Heart right ventricle (tissue), 16 donors: Measurements from ENCODE around the gene WDR90. TPM values are rescaled to one million over a fixed set of nuclear protein-coding genes. Genes with fewer than 3 reads are reported as not detected.

ENCODE experiments used
- ATAC-seq, 8 donors: fragments of 200-7000 bp; cut with Tn5 transposase; one replicate each; pipeline ENCODE4 v1.9.1; 2020; ENCODE audit warnings: mild to moderate bottlenecking in 8 of 8, moderate library complexity in 8 of 8, moderate number of reproducible peaks in 1 of 8
- DNase-seq, 2 donors: peaks; one replicate each; pipeline ENCODE4 v3.0.0-alpha.2; 2020
- H3K27ac ChIP-seq, 10 donors: fragments of 200-600 bp; sonication (generic) in 2 of 10; one replicate each; pipeline versions ENCODE4 v1.5.0 to v1.8.0; 2020 to 2022; ENCODE audit warnings: mild to moderate bottlenecking in 3 of 10
- H3K27me3 ChIP-seq, 7 donors: fragments of 200-600 bp; one replicate each; pipeline ENCODE4 v1.8.0; 2021 to 2022; ENCODE audit warnings: mild to moderate bottlenecking in 2 of 7
- H3K36me3 ChIP-seq, 9 donors: fragments of 200-600 bp; sonication (generic) in 1 of 9; one replicate each; pipeline versions ENCODE4 v1.5.0 to v1.8.0; 2020 to 2022; ENCODE audit warnings: mild to moderate bottlenecking in 2 of 9
- H3K4me1 ChIP-seq, 9 donors: fragments of 200-600 bp; sonication (generic) in 1 of 9; one replicate each; pipeline versions ENCODE4 v1.5.0 to v1.8.0; 2020 to 2022; ENCODE audit warnings: mild to moderate bottlenecking in 4 of 9
- H3K4me3 ChIP-seq, 10 donors: fragments of 200-600 bp; sonication (generic) in 2 of 10; one replicate each; pipeline versions ENCODE4 v1.5.0 to v1.8.0; 2020 to 2022; ENCODE audit warnings: mild to moderate bottlenecking in 7 of 10, moderate library complexity in 2 of 10
- H3K9me3 ChIP-seq, 11 donors: fragments of 200-600 bp in 10 of 11; sonication (generic) in 2 of 11; one replicate each; pipeline versions ENCODE4 v1.5.0 to v1.8.0; 2013 to 2022; ENCODE audit warnings: mild to moderate bottlenecking in 2 of 11, control low read depth in 1 of 11, moderate library complexity in 1 of 11
- WGBS, 2 donors: extraction: QIAGEN DNeasy Blood & Tissue Kit; methylation state at CpG; one replicate each; pipeline ENCODE4 v1.1.7; 2013; ENCODE audit warnings: inconsistent platforms in 1 of 2; 5-methylcytosine and 5-hydroxymethylcytosine counted together
- intact Hi-C, 10 donors: fragments of 100-400 bp; cut with DNase I; formaldehyde crosslinking; loops; one replicate each; pipeline versions ENCODE4 v1.11.1 to v1.14.2; 2022
- polyA plus RNA-seq, 2 donors: library from polyadenylated mRNA; stranded (reverse); fragments of 200-250 nt; gene quantifications; one replicate each; pipeline ENCODE4 v1.2.3, GENCODE V29; 2013
- total RNA-seq, 10 donors: library from RNA; stranded (reverse); fragmentation: NEBNext Ultra II Directional in 3 of 10; extraction: Animal tissue kit (Norgen Biotek cat#: 25700) in 3 of 10; gene quantifications; one replicate each; pipeline versions ENCODE4 v1.2.1 to v1.2.4, GENCODE V29; 2021 to 2023
- TF ChIP-seq, protein P1 (sequence below), 9 donors: fragments of 200-600 bp; sonication (generic) in 2 of 9; IDR thresholded peaks; one replicate each; pipeline versions ENCODE4 v1.5.0 to v1.8.0; 2021 to 2022; ENCODE audit warnings: antibody characterized with exemption in 9 of 9, mild to moderate bottlenecking in 5 of 9, moderate library complexity in 1 of 9
- donor health status: Arrhythmogenic right ventricular cardiomyopathy.
- donor health status: ischemic (EF 13 %, LVEDD 7.1; RV severe dilation, severe dysfunction).
- donor health status: healthy with polysubstance abuse.
- donor health status: DM: no; HTN: yes; CAD: no.
- donor health status: DM: no; HTN: no; CAD: no.
- donor health status: ischemic (EF 25% LVEDD 6.9; RV normal size, moderate dysfunction).
- donor health status: ischemic (EF 25% LVEDD 5.7; RV mildly dilated, moderate dysfunction).
- donor health status: healthy.
- donor health status: DM: yes; HTN: yes; CAD: no.
- donor health status: Ischemic cardiomyopathy.
- donor health status: ischemic (EF 35%, LVEDD 5.7; RV mildly dilated, moderate dysfunction).
- donor health status: nonischemic (EF 11% LVEDD 7.7; RV severe dilation, severe dysfunction).
- donor health status: DM: yes; HTN: yes; CAD: no.
- donor health status: PGD.
- donor health status: ischemic (EF 29% LVEDD 5.4; RV normal size, mild dysfunction).
- donor health status: nonischemic (EF 23%, LVEDD 6.1; RV moderate dilation, normal function).

The WDR90 gene
- total and polyA plus RNA-seq, 12 donors = 7.1 to 23.8 (median 9.9) TPM

DNA sequence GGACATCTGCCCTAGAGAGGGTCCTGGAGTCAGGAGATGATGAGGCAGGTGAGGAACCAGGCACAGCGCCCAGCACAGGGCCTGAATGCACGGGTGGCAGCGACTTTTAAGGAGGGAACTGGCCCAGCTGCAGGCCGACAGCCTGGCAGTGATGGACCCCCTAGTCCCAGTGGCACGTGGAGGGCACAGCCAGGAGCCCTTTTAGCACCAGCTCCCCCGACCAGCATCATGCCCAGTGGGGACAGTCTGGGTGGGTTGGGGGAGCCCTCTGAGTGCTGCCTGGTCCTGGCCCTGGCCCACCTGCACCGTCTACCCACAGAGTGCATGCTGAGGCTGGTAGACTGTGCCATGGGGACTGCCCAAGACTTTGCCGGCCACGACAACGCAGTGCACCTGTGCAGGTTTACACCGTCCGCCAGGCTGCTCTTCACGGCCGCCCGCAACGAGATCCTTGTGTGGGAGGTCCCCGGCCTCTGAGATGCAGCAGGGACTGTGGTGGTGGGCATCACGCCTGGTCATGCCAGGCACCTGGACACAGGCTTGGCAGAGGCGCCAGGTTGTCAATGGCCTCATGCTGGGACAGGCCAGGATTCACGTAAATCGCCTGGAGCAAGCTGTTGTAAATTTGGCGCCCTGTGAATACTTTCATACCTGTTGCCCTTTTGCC lies 18.1 kb downstream of the WDR90 start:
- Histone ChIP-seq H3K27me3 (no peaks in the 10 kb centered on the region), H3K36me3 (peaks cover 0 to 33% (median 23%) of the 10 kb centered on the region in 9 donors), H3K4me1 (peaks cover 6 to 23% (median 17%) of the 10 kb centered on the region in 9 donors), H3K9me3 (no peaks in the 10 kb centered on the region), H3K27ac (peak overlapping the region in 9 of 10 donors; percentile 86 to 98 (median 92)), H3K4me3 (peak overlapping the region in 8 of 10 donors; percentile 84 to 100 (median 96))
- intact Hi-C loops = loop anchor here in 2 of 10 donors (10.0 kb wide), 1 partner anchor 82 kb away; no protein-coding TSS in a partner anchor
- WGBS, 2 donors = 86 to 88% methylated on average over 22 of the region's 22 CpGs
- ATAC-seq (peak in 2 of 8 donors; percentile 0 to 2), DNase-seq (no peak)
- TF ChIP-seq, protein P1, sequence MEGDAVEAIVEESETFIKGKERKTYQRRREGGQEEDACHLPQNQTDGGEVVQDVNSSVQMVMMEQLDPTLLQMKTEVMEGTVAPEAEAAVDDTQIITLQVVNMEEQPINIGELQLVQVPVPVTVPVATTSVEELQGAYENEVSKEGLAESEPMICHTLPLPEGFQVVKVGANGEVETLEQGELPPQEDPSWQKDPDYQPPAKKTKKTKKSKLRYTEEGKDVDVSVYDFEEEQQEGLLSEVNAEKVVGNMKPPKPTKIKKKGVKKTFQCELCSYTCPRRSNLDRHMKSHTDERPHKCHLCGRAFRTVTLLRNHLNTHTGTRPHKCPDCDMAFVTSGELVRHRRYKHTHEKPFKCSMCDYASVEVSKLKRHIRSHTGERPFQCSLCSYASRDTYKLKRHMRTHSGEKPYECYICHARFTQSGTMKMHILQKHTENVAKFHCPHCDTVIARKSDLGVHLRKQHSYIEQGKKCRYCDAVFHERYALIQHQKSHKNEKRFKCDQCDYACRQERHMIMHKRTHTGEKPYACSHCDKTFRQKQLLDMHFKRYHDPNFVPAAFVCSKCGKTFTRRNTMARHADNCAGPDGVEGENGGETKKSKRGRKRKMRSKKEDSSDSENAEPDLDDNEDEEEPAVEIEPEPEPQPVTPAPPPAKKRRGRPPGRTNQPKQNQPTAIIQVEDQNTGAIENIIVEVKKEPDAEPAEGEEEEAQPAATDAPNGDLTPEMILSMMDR (IDR thresholded peaks at IDR 0.05) = no peak

DNA sequence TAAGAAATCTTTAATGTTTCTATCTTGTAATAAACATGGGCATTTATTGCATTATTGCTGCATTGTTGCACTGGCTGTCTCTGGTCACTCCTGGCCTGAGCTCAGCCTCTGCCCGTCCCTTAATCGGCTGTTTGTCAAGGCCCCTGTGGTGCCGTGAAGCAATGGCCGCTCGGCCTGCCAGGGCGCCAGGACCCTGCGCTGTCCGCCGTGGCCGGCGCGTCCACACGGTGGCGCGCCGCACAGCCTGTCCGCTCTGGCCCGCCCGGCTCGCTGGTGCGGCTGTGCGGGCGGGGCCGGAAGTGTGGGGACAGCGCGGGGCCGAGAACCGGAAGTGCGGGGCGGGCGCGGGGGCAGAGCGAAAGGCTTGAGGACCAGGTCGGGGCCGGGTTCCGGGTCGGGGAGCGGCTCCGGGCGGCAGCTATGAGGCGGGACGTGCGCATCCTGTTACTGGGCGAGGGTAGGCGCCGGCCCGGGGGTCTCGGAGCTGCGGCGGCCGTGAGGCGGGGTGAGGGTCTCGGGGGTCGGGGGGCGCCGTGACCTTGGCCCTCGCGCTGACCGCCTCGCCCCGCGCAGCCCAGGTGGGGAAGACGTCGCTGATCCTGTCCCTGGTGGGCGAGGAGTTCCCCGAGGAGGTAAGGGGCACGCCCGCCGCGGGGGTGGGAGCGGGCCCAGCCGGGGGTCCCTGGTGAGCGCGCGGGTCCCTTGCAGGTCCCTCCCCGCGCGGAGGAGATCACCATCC lies 18.8 kb downstream of the WDR90 start, which contains the start of gene RHOT2:
Gene RHOT2 (plus strand): TSS at position 353 of the 739 bp plus-strand sequence. CDS start 68 bp downstream, at position 421.
- peaks cover 6 to 23% (median 17%) of the 10 kb centered on the region in 9 donors for H3K4me1 ChIP-seq

DNA sequence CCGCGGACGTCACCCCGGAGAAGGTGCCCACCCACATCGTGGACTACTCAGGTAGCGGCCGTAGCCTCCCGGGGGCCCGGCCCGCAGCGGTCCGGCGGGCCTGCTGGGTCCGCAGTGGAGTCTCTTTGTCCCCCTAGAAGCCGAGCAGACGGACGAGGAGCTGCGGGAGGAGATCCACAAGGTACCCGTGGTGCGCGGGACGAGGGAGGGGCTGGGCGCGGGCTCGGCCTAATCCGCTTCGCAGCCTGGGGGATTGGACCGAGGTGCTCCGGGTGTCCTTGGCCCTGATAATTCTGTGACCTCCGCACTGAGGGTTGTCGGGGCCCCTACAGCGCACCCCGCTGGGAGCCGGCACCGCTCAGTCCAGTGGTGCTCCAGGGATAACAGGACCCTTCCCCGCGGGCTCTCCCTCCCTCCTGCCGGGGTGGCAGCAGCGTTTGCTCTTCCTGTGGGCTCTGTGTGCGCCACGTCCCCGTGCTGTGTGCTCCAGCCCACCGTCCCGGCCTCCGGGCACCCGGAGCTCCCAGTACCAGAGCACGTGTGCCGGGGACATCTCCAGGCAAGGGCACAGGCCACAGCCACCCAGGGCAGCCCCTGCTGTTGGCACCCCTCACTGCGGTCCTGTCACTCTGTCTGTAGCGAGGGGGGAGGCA lies 19.5 kb downstream of the WDR90 start:
- peak overlapping the region; percentile 81 to 98 (median 91) for H3K27ac ChIP-seq
- 6% methylated on average over 46 to 50 of the region's 50 CpGs for WGBS, 2 donors
- intact Hi-C loops = loop anchor here in 2 of 10 donors (10.0 kb wide), 1 partner anchor 84 kb away; no protein-coding TSS in a partner anchor

More for the DNA sequence above, 18.8 kb downstream of the WDR90 start, which contains the start of gene RHOT2:
- DNase-seq (peak; percentile 93 to 94), ATAC-seq (peak; percentile 87 to 95 (median 92))
- 1% methylated on average over 61 to 78 of the region's 78 CpGs for whole genome bisulfite sequencing, 2 donors
- Histone ChIP-seq H3K4me3 (peak within 1 kb of the TSS; percentile 84 to 100 (median 96)), H3K9me3 (no peaks in the 10 kb centered on the region), H3K36me3 (peaks cover 0 to 40% (median 30%) of the 10 kb centered on the region in 9 donors), H3K27me3 (no peaks in the 10 kb centered on the region), H3K27ac (peak within 1 kb of the TSS; percentile 81 to 98 (median 91))
- intact Hi-C loops = loop anchor here in 2 of 10 donors (10.0 kb wide), 1 partner anchor 83 kb away; no protein-coding TSS in a partner anchor
- TF ChIP-seq, protein P1 (IDR thresholded peaks at IDR 0.05) = peak; percentile 81 to 98 (median 93)

More for the DNA sequence above, 19.5 kb downstream of the WDR90 start:
- H3K36me3 ChIP-seq = peaks cover 0 to 47% (median 35%) of the 10 kb centered on the region in 9 donors
- H3K4me3 ChIP-seq = peak overlapping the region; percentile 84 to 100 (median 96)
- peaks cover 6 to 23% (median 17%) of the 10 kb centered on the region in 9 donors for H3K4me1 ChIP-seq
- DNase-seq = no peak
- TF ChIP-seq, protein P1 (IDR thresholded peaks at IDR 0.05) = no peak
- H3K9me3 ChIP-seq = no peaks in the 10 kb centered on the region
- peak in 4 of 8 donors; percentile 1 to 16 (median 4) for ATAC-seq
- H3K27me3 ChIP-seq = no peaks in the 10 kb centered on the region
